Neutrophil (primary cell): Measurements from ENCODE around the gene NRXN3.

Source experiments
- H3K27ac ChIP-seq: fragments of 200-600 bp; sonication (generic); 2 replicates; pipeline ENCODE4 v1.5.1; 2016; ENCODE audit warnings: mild to moderate bottlenecking, moderate library complexity
- H3K27me3 ChIP-seq: fragments of 200-600 bp; sonication (generic); 2 replicates; pipeline ENCODE4 v1.6.0; 2016; ENCODE audit warnings: mild to moderate bottlenecking
- H3K36me3 ChIP-seq: fragments of 200-600 bp; sonication (generic); 2 replicates; pipeline ENCODE4 v1.5.1; 2017
- H3K4me1 ChIP-seq, 2 experiments: fragments of 200-600 bp in 1 of 2; sonication (generic) in 1 of 2; 1 replicate in 1 of 2; 2 replicates in 1 of 2; pipeline versions ENCODE4 v1.5.1 to v1.6.1; 2013 to 2016; ENCODE audit warnings: low read depth in 1 of 2, low read length in 1 of 2, mild to moderate bottlenecking in 1 of 2, moderate library complexity in 1 of 2; ENCODE audit not compliant: control insufficient read depth in 1 of 2, insufficient read depth in 1 of 2
- H3K4me3 ChIP-seq, 2 experiments: fragments of 200-600 bp in 1 of 2; sonication (generic) in 1 of 2; 1 replicate in 1 of 2; 2 replicates in 1 of 2; pipeline ENCODE4 v1.5.1; 2013 to 2016; ENCODE audit warnings: low read depth in 1 of 2, low read length in 1 of 2, mild to moderate bottlenecking in 1 of 2, moderate library complexity in 1 of 2
- H3K9me3 ChIP-seq: fragments of 200-600 bp; sonication (generic); 2 replicates; pipeline ENCODE4 v1.5.1; 2016
- CTCF ChIP-seq: fragments of 200-600 bp; sonication (generic); IDR thresholded peaks from 2 replicates; pipeline ENCODE4 v1.5.1; 2016; ENCODE audit warnings: antibody characterized with exemption

NRXN3 gene

GRCh38 chr14:79334272-79334671 lies 1164.1 kb downstream of the NRXN3 start:
- no peak for TF ChIP-seq CTCF
- Histone ChIP-seq H3K4me1 (no peaks in the 10 kb centered on the region), H3K36me3 (no peaks in the 10 kb centered on the region), H3K27ac (no peak overlapping the region), H3K9me3 (no peaks in the 10 kb centered on the region), H3K27me3 (no peaks in the 10 kb centered on the region), H3K4me3 (no peak overlapping the region)

- H3K27me3 ChIP-seq: no peaks in the 10 kb centered on the region
- H3K27ac ChIP-seq: no peak overlapping the region
- H3K4me1 ChIP-seq: no peaks in the 10 kb centered on the region
- H3K36me3 ChIP-seq: no peaks in the 10 kb centered on the region
- TF ChIP-seq CTCF: no peak
- H3K4me3 ChIP-seq: no peak overlapping the region
- no peaks in the 10 kb centered on the region for H3K9me3 ChIP-seq
These were observed 1167.6 kb downstream of the NRXN3 start for GRCh38 chr14:79337761-79338160.

GRCh38 chr14:79342942-79343341 lies 1172.8 kb downstream of the NRXN3 start:
- Histone ChIP-seq H3K36me3 (no peaks in the 10 kb centered on the region), H3K27ac (no peak overlapping the region), H3K27me3 (no peaks in the 10 kb centered on the region), H3K4me3 (no peak overlapping the region), H3K9me3 (no peaks in the 10 kb centered on the region), H3K4me1 (no peaks in the 10 kb centered on the region)
- TF ChIP-seq CTCF: no peak

GRCh38 chr14:79351011-79351410 lies 1180.8 kb downstream of the NRXN3 start:
- Histone ChIP-seq H3K9me3 (no peaks in the 10 kb centered on the region), H3K4me1 (no peaks in the 10 kb centered on the region), H3K27ac (no peak overlapping the region), H3K36me3 (no peaks in the 10 kb centered on the region), H3K4me3 (no peak overlapping the region), H3K27me3 (no peaks in the 10 kb centered on the region)
- TF ChIP-seq CTCF: no peak

- no peaks in the 10 kb centered on the region for H3K9me3 ChIP-seq
- H3K4me3 ChIP-seq: no peak overlapping the region
- H3K4me1 ChIP-seq: no peaks in the 10 kb centered on the region
- TF ChIP-seq CTCF: no peak
- H3K36me3 ChIP-seq: no peaks in the 10 kb centered on the region
- H3K27ac ChIP-seq: no peak overlapping the region
- no peaks in the 10 kb centered on the region for H3K27me3 ChIP-seq
These were observed 1182.0 kb downstream of the NRXN3 start for GRCh38 chr14:79352076-79352630.

- no peak overlapping the region for H3K4me3 ChIP-seq
- no peak overlapping the region for H3K27ac ChIP-seq
- H3K9me3 ChIP-seq: no peaks in the 10 kb centered on the region
- H3K27me3 ChIP-seq: no peaks in the 10 kb centered on the region
- no peaks in the 10 kb centered on the region for H3K4me1 ChIP-seq
- no peak for TF ChIP-seq CTCF
- no peaks in the 10 kb centered on the region for H3K36me3 ChIP-seq
These were observed 1184.2 kb downstream of the NRXN3 start for GRCh38 chr14:79354336-79354735.
